Measurements from ENCODE around the gene MINDY3.

MINDY3 gene

DNA sequence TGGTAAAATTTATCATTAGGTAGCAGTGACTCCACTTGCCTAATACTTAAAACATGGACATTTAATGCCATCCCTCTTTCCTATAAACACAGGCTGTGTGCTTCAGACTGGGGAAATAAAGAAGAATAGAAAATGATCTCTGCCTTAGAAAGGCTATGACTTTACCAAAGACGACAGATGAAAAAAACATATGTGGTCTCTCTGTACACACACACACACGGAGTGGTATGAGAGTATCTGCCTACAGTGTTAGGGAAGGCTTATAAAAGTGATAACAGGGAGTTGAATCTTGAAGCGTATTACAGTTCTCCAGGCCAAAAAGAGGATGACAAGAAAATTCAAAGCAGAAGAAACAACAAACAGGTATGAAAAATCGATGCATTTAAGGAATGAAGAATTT is 38.2 kb downstream of the MINDY3 start:
- no peaks in the 10 kb centered on the region for H3K9me3 ChIP-seq (ENCODE audit: control insufficient read depth, insufficient read depth, low read length)
- no peaks in the 10 kb centered on the region for H3K4me1 ChIP-seq (ENCODE audit: control insufficient read depth, insufficient read depth, low read length)
- no peaks in the 10 kb centered on the region for H3K27me3 ChIP-seq (ENCODE audit: control insufficient read depth, insufficient read depth, low read length)
- H3K4me3 ChIP-seq (ENCODE audit: low read depth, low read length) = no peak overlapping the region
- H3K9ac ChIP-seq (ENCODE audit: low read depth, low read length) = no peak overlapping the region
- no peaks in the 10 kb centered on the region for H3K36me3 ChIP-seq (ENCODE audit: control insufficient read depth, insufficient read depth, low read length)

DNA sequence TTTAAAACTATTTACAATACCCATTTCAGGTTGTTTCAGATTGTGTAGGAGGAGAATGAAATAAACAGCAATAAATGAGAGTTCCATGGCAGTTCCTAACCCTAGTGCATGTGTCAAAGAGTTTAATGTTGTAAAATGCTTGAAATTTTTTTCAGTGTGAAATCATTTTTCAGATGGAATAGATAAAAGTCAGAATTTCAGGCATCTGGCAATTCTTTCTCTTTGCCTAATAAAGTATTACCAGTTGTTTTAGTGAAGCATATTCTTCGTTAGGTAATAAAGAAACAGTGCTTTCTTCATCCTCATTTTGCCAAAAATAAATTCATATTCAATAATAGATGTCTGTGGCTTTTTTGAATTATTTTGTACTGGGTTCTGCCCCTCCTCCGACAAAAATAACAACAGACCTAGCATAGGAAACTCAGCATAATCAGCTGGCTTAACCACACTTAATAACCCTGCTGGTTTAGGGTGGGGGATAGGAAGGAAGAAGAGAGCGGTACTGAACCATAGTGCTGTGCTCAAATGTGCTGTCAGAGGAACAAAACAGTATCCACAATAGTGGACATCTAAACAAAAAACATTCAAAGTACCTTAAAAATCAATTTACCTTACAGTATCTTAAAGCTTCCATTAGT is 39.1 kb downstream of the MINDY3 start:
- no peak overlapping the region for H3K4me3 ChIP-seq (ENCODE audit: low read depth, low read length)

DNA sequence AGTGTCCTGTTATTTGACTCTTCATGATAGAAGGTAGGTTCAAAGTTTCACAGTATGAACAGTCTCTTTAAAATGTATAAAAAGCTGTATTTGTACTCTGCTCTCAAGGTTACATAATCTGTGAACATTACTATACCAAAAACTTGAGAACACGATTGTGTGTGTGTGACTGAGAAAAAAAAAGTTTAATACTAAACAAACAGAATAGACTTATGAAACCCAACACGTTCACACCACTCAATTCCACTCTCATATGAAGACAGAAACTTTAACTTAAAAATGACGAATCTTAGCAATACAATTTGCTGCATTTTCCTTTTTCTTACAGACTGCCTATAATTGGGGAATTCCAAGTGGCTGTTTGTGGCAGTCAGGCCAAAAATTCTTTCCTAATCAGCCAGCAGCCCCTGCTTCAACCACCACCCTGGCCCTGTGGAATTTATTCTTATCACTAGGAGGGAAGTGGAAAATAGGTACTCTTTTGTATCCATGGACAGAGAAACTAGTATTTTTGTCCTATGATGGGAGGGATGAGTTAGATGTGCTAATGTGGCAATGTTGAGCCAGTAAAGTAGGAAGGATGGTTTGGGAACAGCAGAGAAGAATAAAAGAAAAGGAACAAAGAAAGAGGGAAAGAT is 42.8 kb downstream of the MINDY3 start:
- Histone ChIP-seq H3K27me3 (ENCODE audit: control insufficient read depth, insufficient read depth, low read length) (no peaks in the 10 kb centered on the region), H3K9ac (ENCODE audit: low read depth, low read length) (no peak overlapping the region), H3K4me1 (ENCODE audit: control insufficient read depth, insufficient read depth, low read length) (no peaks in the 10 kb centered on the region), H3K9me3 (ENCODE audit: control insufficient read depth, insufficient read depth, low read length) (no peaks in the 10 kb centered on the region), H3K4me3 (ENCODE audit: low read depth, low read length) (no peak overlapping the region), H3K36me3 (ENCODE audit: control insufficient read depth, insufficient read depth, low read length) (no peaks in the 10 kb centered on the region)

More for the DNA sequence above, 39.1 kb downstream of the MINDY3 start:
- Histone ChIP-seq H3K27me3 (ENCODE audit: control insufficient read depth, insufficient read depth, low read length) (no peaks in the 10 kb centered on the region), H3K9me3 (ENCODE audit: control insufficient read depth, insufficient read depth, low read length) (no peaks in the 10 kb centered on the region), H3K36me3 (ENCODE audit: control insufficient read depth, insufficient read depth, low read length) (no peaks in the 10 kb centered on the region), H3K9ac (ENCODE audit: low read depth, low read length) (no peak overlapping the region), H3K4me1 (ENCODE audit: control insufficient read depth, insufficient read depth, low read length) (no peaks in the 10 kb centered on the region)

DNA sequence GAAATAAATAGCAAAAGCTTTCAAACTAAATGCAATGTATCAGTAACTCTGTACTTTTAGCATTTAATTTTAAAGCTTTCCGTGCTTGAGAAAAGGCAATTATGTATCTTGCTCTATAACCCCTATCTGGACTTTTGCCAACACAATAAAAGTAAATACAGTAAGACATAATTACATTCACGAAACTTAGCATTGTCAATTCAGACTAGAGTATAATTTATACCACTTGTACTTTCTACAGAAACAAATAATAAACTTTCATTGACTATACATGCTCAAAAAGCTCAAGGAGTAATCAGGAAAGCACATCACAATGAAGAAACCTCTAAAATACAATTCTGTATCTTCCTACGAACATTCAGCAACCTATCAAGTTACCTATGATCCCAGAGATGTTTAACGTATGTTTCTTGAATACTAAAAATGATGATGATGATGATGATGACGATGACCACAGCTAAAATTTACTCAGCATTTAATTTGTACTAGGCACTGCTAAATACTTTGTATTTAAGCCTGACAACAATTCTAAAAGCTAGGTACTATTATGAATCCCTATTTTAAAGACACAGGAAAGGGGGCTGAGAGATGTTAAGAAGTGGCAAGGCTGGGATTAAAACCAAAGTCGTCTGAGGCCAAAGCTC is 44.9 kb downstream of the MINDY3 start:
- Histone ChIP-seq H3K4me3 (ENCODE audit: low read depth, low read length) (no peak overlapping the region), H3K4me1 (ENCODE audit: control insufficient read depth, insufficient read depth, low read length) (no peaks in the 10 kb centered on the region), H3K36me3 (ENCODE audit: control insufficient read depth, insufficient read depth, low read length) (no peaks in the 10 kb centered on the region), H3K9ac (ENCODE audit: low read depth, low read length) (no peak overlapping the region), H3K9me3 (ENCODE audit: control insufficient read depth, insufficient read depth, low read length) (no peaks in the 10 kb centered on the region), H3K27me3 (ENCODE audit: control insufficient read depth, insufficient read depth, low read length) (no peaks in the 10 kb centered on the region)

DNA sequence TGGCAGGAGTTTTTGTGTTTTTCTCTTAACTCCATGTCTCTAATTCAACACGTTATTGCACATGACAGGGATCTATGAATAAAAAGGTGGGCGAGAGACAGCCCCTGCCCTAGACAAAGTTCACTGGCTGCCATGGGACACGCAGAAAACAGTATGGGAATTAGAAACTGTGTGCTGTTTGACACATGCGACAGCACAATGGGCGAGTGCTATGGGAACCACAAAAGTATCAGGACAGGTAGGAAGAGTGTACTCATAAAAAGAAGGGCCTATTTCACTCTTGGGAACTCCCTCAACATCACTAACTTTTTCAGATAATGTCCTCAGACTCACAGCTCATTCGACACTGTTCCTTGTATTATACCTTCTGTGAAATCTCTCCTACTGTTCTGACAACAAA is 45.7 kb downstream of the MINDY3 start:
- H3K36me3 ChIP-seq (ENCODE audit: control insufficient read depth, insufficient read depth, low read length) = no peaks in the 10 kb centered on the region
- no peaks in the 10 kb centered on the region for H3K27me3 ChIP-seq (ENCODE audit: control insufficient read depth, insufficient read depth, low read length)
- H3K4me1 ChIP-seq (ENCODE audit: control insufficient read depth, insufficient read depth, low read length) = no peaks in the 10 kb centered on the region
- no peak overlapping the region for H3K4me3 ChIP-seq (ENCODE audit: low read depth, low read length)
- H3K9me3 ChIP-seq (ENCODE audit: control insufficient read depth, insufficient read depth, low read length) = no peaks in the 10 kb centered on the region
- H3K9ac ChIP-seq (ENCODE audit: low read depth, low read length) = no peak overlapping the region

DNA sequence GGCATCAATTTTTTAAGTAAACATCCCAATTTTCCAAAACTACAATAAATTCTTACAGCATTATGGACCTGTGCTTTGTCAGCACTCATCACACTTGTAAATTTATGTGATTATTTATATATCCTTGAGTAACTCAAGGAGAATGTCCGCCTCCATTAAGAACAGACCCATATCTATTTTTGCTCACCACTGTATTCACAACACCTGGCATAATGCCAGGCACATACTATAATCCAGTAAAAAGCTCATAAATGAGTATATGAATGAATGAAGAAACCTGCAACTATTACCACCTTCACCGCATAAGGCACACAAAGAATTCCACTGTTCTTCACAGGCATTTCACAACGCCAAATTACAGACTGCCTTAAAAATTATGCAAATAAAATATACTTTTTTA is 46.9 kb downstream of the MINDY3 start:
- H3K4me1 ChIP-seq (ENCODE audit: control insufficient read depth, insufficient read depth, low read length) = no peaks in the 10 kb centered on the region
- H3K4me3 ChIP-seq (ENCODE audit: low read depth, low read length) = no peak overlapping the region
- no peaks in the 10 kb centered on the region for H3K27me3 ChIP-seq (ENCODE audit: control insufficient read depth, insufficient read depth, low read length)
- no peaks in the 10 kb centered on the region for H3K9me3 ChIP-seq (ENCODE audit: control insufficient read depth, insufficient read depth, low read length)
- no peaks in the 10 kb centered on the region for H3K36me3 ChIP-seq (ENCODE audit: control insufficient read depth, insufficient read depth, low read length)
- no peak overlapping the region for H3K9ac ChIP-seq (ENCODE audit: low read depth, low read length)

DNA sequence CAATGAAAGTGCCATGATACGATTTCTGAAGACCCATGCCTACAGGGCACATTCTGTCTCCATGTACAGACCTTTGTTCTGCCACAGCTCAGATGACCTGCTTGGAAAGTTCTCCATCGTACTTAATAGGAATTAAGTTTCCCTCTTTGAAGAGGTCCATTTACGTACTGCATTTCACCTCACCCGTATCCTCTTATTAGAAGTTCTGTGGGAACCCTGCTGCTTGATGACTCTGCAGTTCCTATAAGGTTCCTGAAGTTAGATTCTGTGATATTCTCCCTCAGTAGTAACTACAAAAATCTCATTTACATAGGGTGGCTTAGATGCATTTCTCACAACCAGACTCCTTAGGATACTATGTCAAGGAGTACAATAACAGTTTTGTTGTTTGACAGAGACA is 50.9 kb downstream of the MINDY3 start:
- H3K4me1 ChIP-seq (ENCODE audit: control insufficient read depth, insufficient read depth, low read length) = no peaks in the 10 kb centered on the region
- H3K9me3 ChIP-seq (ENCODE audit: control insufficient read depth, insufficient read depth, low read length) = no peaks in the 10 kb centered on the region
- no peak overlapping the region for H3K9ac ChIP-seq (ENCODE audit: low read depth, low read length)
- no peak overlapping the region for H3K4me3 ChIP-seq (ENCODE audit: low read depth, low read length)
- H3K27me3 ChIP-seq (ENCODE audit: control insufficient read depth, insufficient read depth, low read length) = no peaks in the 10 kb centered on the region
- H3K36me3 ChIP-seq (ENCODE audit: control insufficient read depth, insufficient read depth, low read length) = no peaks in the 10 kb centered on the region

DNA sequence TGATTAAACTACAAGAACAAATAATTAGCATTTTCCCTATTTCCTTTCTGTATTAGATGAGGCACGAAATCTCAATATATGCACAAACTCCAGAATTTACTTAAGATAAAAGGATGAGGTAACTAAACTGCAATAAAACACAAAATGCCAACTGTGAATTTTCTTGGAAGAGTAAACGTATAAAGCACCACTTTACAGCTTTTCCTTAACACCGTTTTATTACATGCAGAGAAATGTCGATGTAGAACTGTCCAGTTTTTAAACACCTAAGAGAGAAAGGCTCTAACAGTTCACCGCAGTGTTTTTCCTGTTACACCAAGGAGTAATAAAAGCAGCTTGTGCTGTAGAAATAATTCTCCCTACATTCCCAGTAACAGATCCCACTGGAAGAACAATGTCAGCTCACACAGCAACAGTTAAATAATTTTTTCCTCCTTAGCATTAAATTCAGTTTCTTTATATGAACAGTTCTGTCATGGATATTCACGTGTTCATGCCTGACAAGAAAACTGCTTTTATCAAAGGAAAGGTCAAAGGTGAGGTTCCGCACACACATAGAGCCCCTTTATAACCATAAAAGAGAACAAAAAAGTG is 52.0 kb downstream of the MINDY3 start:
- Histone ChIP-seq H3K36me3 (ENCODE audit: control insufficient read depth, insufficient read depth, low read length) (no peaks in the 10 kb centered on the region), H3K4me1 (ENCODE audit: control insufficient read depth, insufficient read depth, low read length) (no peaks in the 10 kb centered on the region), H3K9ac (ENCODE audit: low read depth, low read length) (no peak overlapping the region), H3K9me3 (ENCODE audit: control insufficient read depth, insufficient read depth, low read length) (no peaks in the 10 kb centered on the region), H3K27me3 (ENCODE audit: control insufficient read depth, insufficient read depth, low read length) (no peaks in the 10 kb centered on the region), H3K4me3 (ENCODE audit: low read depth, low read length) (no peak overlapping the region)

DNA sequence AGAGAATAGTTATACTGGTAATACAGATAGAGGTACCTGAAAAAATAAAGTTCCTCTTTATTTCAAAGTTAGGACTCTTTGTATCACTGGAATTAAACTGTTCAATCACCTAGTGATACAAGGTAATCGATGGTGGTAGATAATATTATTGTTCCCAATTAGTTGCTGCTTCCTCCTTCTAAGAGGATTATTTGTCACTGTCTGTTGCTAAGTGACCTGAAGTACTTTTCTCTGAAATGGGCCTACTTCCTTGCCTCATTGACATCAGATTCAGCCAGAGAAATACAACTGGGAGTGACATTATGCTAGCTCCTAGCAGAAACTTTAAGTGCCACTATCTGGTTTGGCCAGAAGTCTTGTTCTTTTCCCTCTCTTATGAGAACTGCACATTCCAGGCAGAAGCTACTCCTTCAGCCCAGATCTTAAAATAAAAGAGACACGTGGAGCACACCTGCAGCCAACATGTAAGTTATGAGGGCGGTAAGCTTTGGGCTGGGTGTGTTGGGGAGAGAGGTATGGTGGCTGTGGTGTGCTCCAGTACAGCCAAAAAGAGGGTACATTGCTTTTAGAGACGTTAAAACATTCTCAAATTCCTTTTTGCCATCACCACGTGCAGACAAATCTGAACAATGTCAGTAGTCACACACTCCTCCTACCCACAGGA is 54.8 kb downstream of the MINDY3 start:
- no peak overlapping the region for H3K9ac ChIP-seq (ENCODE audit: low read depth, low read length)

DNA sequence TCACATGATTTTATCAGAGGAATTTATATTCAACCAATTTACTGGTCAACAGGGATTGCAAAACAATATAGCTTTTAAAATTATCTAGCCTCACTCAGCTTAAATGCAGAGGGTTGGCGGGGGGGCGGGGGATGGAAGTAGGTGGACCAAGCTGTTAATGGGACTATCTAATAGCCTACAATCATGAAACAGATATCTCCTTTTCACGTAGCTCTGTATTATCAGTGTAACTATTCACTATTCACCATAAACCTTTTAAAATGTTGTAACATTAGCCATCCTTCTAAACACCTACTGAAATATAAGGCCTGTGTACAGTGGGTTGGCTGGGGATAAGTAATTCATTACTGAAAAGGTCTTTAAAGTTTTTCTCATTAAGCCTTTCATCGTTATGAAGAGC is 56.2 kb downstream of the MINDY3 start:
- H3K9me3 ChIP-seq (ENCODE audit: control insufficient read depth, insufficient read depth, low read length) = no peaks in the 10 kb centered on the region

More for the DNA sequence above, 54.8 kb downstream of the MINDY3 start:
- H3K4me3 ChIP-seq (ENCODE audit: low read depth, low read length) = no peak overlapping the region
- no peaks in the 10 kb centered on the region for H3K27me3 ChIP-seq (ENCODE audit: control insufficient read depth, insufficient read depth, low read length)
- H3K9me3 ChIP-seq (ENCODE audit: control insufficient read depth, insufficient read depth, low read length) = no peaks in the 10 kb centered on the region
- no peaks in the 10 kb centered on the region for H3K4me1 ChIP-seq (ENCODE audit: control insufficient read depth, insufficient read depth, low read length)
- H3K36me3 ChIP-seq (ENCODE audit: control insufficient read depth, insufficient read depth, low read length) = no peaks in the 10 kb centered on the region

DNA sequence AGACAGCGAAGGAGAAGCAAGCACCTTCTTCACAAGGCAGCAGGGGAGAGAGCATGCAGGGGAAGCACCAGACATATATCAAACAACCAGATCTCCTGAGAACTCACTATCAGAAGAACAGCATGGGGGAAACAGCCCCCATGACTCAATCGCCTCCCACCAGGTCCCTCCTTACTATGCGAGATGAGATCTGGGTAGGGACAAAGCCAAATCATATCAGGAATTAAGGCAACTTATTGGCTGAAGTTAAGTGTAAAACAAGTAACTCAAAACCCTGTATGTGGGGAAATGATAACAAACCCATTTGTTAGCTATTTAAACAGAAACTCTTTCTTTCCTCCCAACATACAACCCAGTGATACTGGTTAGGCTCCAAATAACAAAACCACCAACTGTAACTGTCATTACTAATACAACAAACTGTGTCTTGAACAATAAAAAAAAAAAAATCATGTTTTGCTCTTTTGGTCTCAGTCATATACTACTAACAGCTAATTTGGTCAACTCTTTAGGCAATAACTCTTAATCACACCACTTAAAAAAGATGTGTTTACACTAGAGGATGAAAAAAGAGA is 57.8 kb downstream of the MINDY3 start:
- Histone ChIP-seq H3K4me1 (ENCODE audit: control insufficient read depth, insufficient read depth, low read length) (no peaks in the 10 kb centered on the region), H3K36me3 (ENCODE audit: control insufficient read depth, insufficient read depth, low read length) (no peaks in the 10 kb centered on the region), H3K9me3 (ENCODE audit: control insufficient read depth, insufficient read depth, low read length) (no peaks in the 10 kb centered on the region), H3K4me3 (ENCODE audit: low read depth, low read length) (no peak overlapping the region), H3K9ac (ENCODE audit: low read depth, low read length) (no peak overlapping the region), H3K27me3 (ENCODE audit: control insufficient read depth, insufficient read depth, low read length) (no peaks in the 10 kb centered on the region)

More for the DNA sequence above, 56.2 kb downstream of the MINDY3 start:
- H3K36me3 ChIP-seq (ENCODE audit: control insufficient read depth, insufficient read depth, low read length) = no peaks in the 10 kb centered on the region
- H3K27me3 ChIP-seq (ENCODE audit: control insufficient read depth, insufficient read depth, low read length) = no peaks in the 10 kb centered on the region
- no peak overlapping the region for H3K9ac ChIP-seq (ENCODE audit: low read depth, low read length)
- no peak overlapping the region for H3K4me3 ChIP-seq (ENCODE audit: low read depth, low read length)
- no peaks in the 10 kb centered on the region for H3K4me1 ChIP-seq (ENCODE audit: control insufficient read depth, insufficient read depth, low read length)
